Measurements from ENCODE around the gene CDC14A. TPM values are rescaled to one million over a fixed set of nuclear protein-coding genes. Genes with fewer than 3 reads are reported as not detected.

CDC14A gene
- total RNA-seq, 1 experiment from 2014 or later, result 24.7 TPM

DNA sequence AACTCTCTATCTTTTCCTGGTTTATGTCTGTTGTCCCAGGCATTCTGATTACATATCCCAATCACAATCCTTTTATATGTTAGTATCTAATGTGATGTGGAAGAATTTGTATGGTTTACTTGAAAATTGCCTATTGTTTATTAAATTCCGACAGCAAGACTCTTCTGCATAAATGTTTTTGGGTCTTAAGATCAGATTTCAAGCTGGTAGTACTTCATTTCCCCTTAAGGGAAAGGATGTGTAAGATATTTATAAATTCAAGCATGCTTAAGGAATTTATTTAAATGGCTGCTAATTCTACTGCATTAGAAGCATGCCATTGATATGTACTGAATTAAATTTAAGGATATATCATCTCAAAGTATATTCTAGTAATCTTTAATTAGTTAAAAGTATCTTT lies 165.2 kb downstream of the CDC14A start:
- H3K4me3 ChIP-seq (ENCODE audit: low read length), result no peak overlapping the region
- no peaks in the 10 kb centered on the region for H3K9me2 ChIP-seq (replicated peaks; ENCODE audit: insufficient read depth, low read length)
- peaks cover 8% of the 10 kb centered on the region for H3K4me1 ChIP-seq (ENCODE audit: low read length)
- no peak overlapping the region for H3K4me2 ChIP-seq (ENCODE audit: low read depth, low read length, poor library complexity, severe bottlenecking)
- 0 out of 2 replicates have a peak, but pooled peaks cover 3% of the 10 kb centered on the region for H3K36me3 ChIP-seq (ENCODE audit: insufficient read depth, low read length)
- DNase-seq, result no peak
- no peak overlapping the region for H3K9ac ChIP-seq (ENCODE audit: low read length)
- H2AFZ ChIP-seq (ENCODE audit: low read length), result no peak overlapping the region
- H3K27ac ChIP-seq (ENCODE audit: low read length), result no peak overlapping the region
- no peaks in the 10 kb centered on the region for H3K79me2 ChIP-seq (ENCODE audit: low read length)
- H3K9me3 ChIP-seq (ENCODE audit: low read length), result no peaks in the 10 kb centered on the region
- no peaks in the 10 kb centered on the region for H4K20me1 ChIP-seq (ENCODE audit: insufficient read depth, low read depth, low read length)
- H3K27me3 ChIP-seq (ENCODE audit: low read length), result no peaks in the 10 kb centered on the region

DNA sequence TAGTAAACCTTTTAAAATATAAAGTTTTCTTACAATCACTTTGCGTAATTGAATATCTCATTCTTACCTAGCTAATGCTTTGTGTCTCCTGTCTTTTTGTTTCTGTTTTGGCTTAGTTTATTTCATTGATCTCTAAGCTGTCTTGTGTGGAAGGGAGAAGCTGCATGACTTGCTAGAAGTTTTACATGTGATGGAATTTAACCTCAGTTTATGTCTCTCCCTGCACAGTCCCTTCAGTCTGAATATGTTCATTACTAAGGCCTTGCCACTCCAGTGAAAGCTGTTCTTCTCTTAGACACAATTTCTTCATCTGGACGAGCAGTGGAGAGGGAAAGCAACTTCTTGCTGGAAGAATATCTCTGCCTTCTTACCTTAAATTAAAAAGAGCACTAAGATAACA lies 165.7 kb downstream of the CDC14A start:
- Histone ChIP-seq H3K4me3 (ENCODE audit: low read length) (no peak overlapping the region), H2AFZ (ENCODE audit: low read length) (no peak overlapping the region), H3K27me3 (ENCODE audit: low read length) (no peaks in the 10 kb centered on the region), H3K4me1 (ENCODE audit: low read length) (peaks cover 14% of the 10 kb centered on the region), H3K9ac (ENCODE audit: low read length) (no peak overlapping the region), H3K9me3 (ENCODE audit: low read length) (no peaks in the 10 kb centered on the region), H3K27ac (ENCODE audit: low read length) (no peak overlapping the region), H3K36me3 (ENCODE audit: insufficient read depth, low read length) (0 out of 2 replicates have a peak, but pooled peaks cover 3% of the 10 kb centered on the region), H3K9me2 (replicated peaks; ENCODE audit: insufficient read depth, low read length) (no peaks in the 10 kb centered on the region), H4K20me1 (ENCODE audit: insufficient read depth, low read depth, low read length) (no peaks in the 10 kb centered on the region), H3K79me2 (ENCODE audit: low read length) (no peaks in the 10 kb centered on the region), H3K4me2 (ENCODE audit: low read depth, low read length, poor library complexity, severe bottlenecking) (no peak overlapping the region)
- no peak for DNase-seq

DNA sequence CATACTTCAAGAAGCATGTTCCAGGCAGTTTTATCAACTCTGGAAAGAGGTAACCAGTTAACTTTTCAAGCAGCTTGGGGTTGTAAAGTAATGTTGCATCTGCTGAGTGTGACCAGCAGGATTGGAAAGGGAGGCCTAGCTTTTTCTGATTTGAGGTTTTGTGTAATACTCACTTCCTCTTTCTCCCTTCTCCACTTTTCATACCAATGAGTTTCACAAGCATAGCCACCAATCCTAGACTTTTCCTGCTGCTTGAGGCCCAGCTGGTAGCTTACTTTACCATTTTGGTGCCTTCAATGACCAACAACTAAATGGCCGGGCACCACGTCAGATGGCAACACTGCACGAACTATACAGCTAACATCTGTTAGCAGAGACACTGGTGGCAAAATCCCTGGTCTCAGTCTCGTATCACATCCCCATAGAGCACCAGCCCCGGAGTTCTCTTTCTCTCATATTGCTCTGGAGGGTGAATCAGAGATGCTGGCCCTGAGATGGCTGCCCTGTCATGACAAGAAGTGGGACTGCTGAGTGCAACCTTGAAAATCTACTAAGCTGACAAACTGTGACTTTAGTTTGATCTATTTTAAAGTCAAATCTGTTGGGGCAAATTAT lies 170.8 kb downstream of the CDC14A start:
- DNase-seq, result peak; percentile 66
- Histone ChIP-seq H3K4me2 (ENCODE audit: low read depth, low read length, poor library complexity, severe bottlenecking) (no peak overlapping the region), H2AFZ (ENCODE audit: low read length) (no peak overlapping the region), H3K4me3 (ENCODE audit: low read length) (no peak overlapping the region), H3K4me1 (ENCODE audit: low read length) (peaks cover 16% of the 10 kb centered on the region), H3K9ac (ENCODE audit: low read length) (no peak overlapping the region), H3K9me3 (ENCODE audit: low read length) (no peaks in the 10 kb centered on the region), H3K79me2 (ENCODE audit: low read length) (no peaks in the 10 kb centered on the region), H3K27me3 (ENCODE audit: low read length) (no peaks in the 10 kb centered on the region), H3K9me2 (replicated peaks; ENCODE audit: insufficient read depth, low read length) (no peaks in the 10 kb centered on the region), H4K20me1 (ENCODE audit: insufficient read depth, low read depth, low read length) (no peaks in the 10 kb centered on the region), H3K36me3 (ENCODE audit: insufficient read depth, low read length) (0 out of 2 replicates have a peak, but pooled peaks cover 3% of the 10 kb centered on the region), H3K27ac (ENCODE audit: low read length) (no peak overlapping the region)

DNA sequence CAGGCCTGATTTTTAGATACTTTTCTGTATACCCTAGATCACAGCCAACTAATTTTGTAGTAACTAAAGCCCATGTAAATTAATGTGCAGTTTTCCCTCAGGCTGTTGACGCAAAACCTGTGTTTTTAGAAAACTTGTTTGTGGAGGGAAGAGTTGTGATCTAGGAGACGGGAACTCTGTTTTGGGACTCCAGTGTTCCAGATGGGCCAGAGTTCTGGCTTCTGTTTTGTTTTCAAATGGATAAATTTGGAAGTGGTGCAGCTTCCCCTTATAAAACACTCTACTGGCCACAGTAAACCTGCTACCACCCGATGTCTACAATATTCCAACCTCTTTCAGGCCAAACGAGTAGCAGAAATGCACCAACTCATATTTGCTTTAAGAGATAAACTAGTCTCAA lies 172.0 kb downstream of the CDC14A start:
- Histone ChIP-seq H3K4me3 (ENCODE audit: low read length) (no peak overlapping the region), H4K20me1 (ENCODE audit: insufficient read depth, low read depth, low read length) (no peaks in the 10 kb centered on the region), H2AFZ (ENCODE audit: low read length) (no peak overlapping the region), H3K27me3 (ENCODE audit: low read length) (no peaks in the 10 kb centered on the region), H3K9me3 (ENCODE audit: low read length) (no peaks in the 10 kb centered on the region), H3K9ac (ENCODE audit: low read length) (no peak overlapping the region), H3K27ac (ENCODE audit: low read length) (no peak overlapping the region), H3K79me2 (ENCODE audit: low read length) (no peaks in the 10 kb centered on the region), H3K9me2 (replicated peaks; ENCODE audit: insufficient read depth, low read length) (no peaks in the 10 kb centered on the region), H3K4me2 (ENCODE audit: low read depth, low read length, poor library complexity, severe bottlenecking) (no peak overlapping the region), H3K4me1 (ENCODE audit: low read length) (peaks cover 16% of the 10 kb centered on the region), H3K36me3 (ENCODE audit: insufficient read depth, low read length) (no peaks in the 10 kb centered on the region)
- DNase-seq, result no peak

DNA sequence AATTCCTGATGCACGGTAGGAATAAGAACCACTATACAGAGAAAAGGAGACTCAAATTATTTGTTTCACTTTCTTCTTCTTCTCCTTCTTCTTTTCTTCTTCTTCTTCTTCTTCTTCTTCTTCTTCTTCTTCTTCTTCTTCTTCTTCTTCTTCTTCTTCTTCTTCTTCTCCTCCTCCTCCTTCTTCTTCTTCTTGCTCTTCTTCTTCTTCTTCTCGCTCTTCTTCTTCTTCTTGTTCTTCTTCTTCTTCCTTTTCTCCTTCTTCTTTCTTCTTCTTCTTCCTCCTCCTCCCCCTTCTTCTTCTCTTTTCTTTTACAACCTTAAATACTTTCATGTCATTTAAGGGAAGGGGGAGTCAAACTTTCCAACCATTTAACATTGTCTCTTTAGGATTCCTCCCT lies 174.6 kb downstream of the CDC14A start:
- H3K27me3 ChIP-seq (ENCODE audit: low read length), result no peaks in the 10 kb centered on the region
- no peak overlapping the region for H3K9ac ChIP-seq (ENCODE audit: low read length)
- no peaks in the 10 kb centered on the region for H4K20me1 ChIP-seq (ENCODE audit: insufficient read depth, low read depth, low read length)
- no peaks in the 10 kb centered on the region for H3K79me2 ChIP-seq (ENCODE audit: low read length)
- H2AFZ ChIP-seq (ENCODE audit: low read length), result no peak overlapping the region
- no peak overlapping the region for H3K27ac ChIP-seq (ENCODE audit: low read length)
- peaks cover 13% of the 10 kb centered on the region for H3K4me1 ChIP-seq (ENCODE audit: low read length)
- no peak overlapping the region for H3K4me2 ChIP-seq (ENCODE audit: low read depth, low read length, poor library complexity, severe bottlenecking)
- no peaks in the 10 kb centered on the region for H3K9me3 ChIP-seq (ENCODE audit: low read length)
- H3K4me3 ChIP-seq (ENCODE audit: low read length), result no peak overlapping the region
- H3K36me3 ChIP-seq (ENCODE audit: insufficient read depth, low read length), result no peaks in the 10 kb centered on the region
- DNase-seq, result no peak
- no peaks in the 10 kb centered on the region for H3K9me2 ChIP-seq (replicated peaks; ENCODE audit: insufficient read depth, low read length)

DNA sequence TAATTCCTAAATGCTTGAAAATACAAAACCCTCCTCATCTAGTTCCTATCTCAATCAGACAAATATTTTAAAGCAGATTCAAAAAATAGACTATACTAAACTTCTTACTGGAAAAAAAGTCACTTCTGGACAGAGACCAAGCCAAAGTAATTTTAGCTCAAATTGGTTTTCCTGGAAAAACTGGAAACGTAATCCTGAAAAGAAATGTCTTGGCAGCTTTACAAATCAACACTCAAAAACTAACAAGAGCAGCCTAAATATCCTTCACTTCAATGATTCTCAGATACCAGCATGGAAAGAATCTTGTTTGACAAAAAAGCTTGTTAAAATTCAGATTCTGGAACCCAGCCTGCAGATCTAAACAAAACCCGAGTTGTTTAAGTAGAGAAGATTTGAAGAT lies 176.6 kb downstream of the CDC14A start:
- no peak overlapping the region for H3K9ac ChIP-seq (ENCODE audit: low read length)
- H3K27me3 ChIP-seq (ENCODE audit: low read length), result no peaks in the 10 kb centered on the region
- H2AFZ ChIP-seq (ENCODE audit: low read length), result no peak overlapping the region
- H3K4me3 ChIP-seq (ENCODE audit: low read length), result no peak overlapping the region
- H3K9me2 ChIP-seq (replicated peaks; ENCODE audit: insufficient read depth, low read length), result no peaks in the 10 kb centered on the region
- H3K4me2 ChIP-seq (ENCODE audit: low read depth, low read length, poor library complexity, severe bottlenecking), result no peak overlapping the region
- H3K36me3 ChIP-seq (ENCODE audit: insufficient read depth, low read length), result no peaks in the 10 kb centered on the region
- no peak for DNase-seq
- H3K27ac ChIP-seq (ENCODE audit: low read length), result no peak overlapping the region
- no peaks in the 10 kb centered on the region for H3K79me2 ChIP-seq (ENCODE audit: low read length)
- H4K20me1 ChIP-seq (ENCODE audit: insufficient read depth, low read depth, low read length), result no peaks in the 10 kb centered on the region
- H3K9me3 ChIP-seq (ENCODE audit: low read length), result no peaks in the 10 kb centered on the region
- peaks cover 9% of the 10 kb centered on the region for H3K4me1 ChIP-seq (ENCODE audit: low read length)

DNA sequence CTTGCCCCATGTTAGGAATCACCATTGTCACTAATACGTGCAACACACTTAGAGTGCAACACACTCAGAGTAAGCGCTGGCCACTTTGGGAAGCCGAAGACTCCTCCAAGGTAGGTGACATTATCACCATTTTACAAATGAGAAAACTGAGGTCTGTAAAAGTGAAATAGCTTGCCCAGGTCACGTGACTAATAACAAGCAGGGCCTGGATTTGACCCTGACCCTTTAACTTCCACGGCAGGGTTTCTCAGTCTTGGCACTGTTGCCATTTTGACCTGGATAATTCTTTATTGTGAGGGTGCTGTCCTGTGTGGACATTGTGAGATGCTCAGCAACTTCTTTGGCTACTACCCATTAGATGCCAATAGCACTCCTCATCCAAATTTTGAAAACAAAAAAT lies 177.8 kb downstream of the CDC14A start:
- H3K9me3 ChIP-seq (ENCODE audit: low read length), result no peaks in the 10 kb centered on the region
- no peaks in the 10 kb centered on the region for H3K9me2 ChIP-seq (replicated peaks; ENCODE audit: insufficient read depth, low read length)
- no peak for DNase-seq
- H2AFZ ChIP-seq (ENCODE audit: low read length), result no peak overlapping the region
- no peak overlapping the region for H3K4me2 ChIP-seq (ENCODE audit: low read depth, low read length, poor library complexity, severe bottlenecking)
- H3K4me3 ChIP-seq (ENCODE audit: low read length), result no peak overlapping the region
- H3K27ac ChIP-seq (ENCODE audit: low read length), result no peak overlapping the region
- no peaks in the 10 kb centered on the region for H3K79me2 ChIP-seq (ENCODE audit: low read length)
- H3K4me1 ChIP-seq (ENCODE audit: low read length), result peaks cover 9% of the 10 kb centered on the region
- H3K27me3 ChIP-seq (ENCODE audit: low read length), result no peaks in the 10 kb centered on the region
- no peaks in the 10 kb centered on the region for H4K20me1 ChIP-seq (ENCODE audit: insufficient read depth, low read depth, low read length)
- no peak overlapping the region for H3K9ac ChIP-seq (ENCODE audit: low read length)
- no peaks in the 10 kb centered on the region for H3K36me3 ChIP-seq (ENCODE audit: insufficient read depth, low read length)

DNA sequence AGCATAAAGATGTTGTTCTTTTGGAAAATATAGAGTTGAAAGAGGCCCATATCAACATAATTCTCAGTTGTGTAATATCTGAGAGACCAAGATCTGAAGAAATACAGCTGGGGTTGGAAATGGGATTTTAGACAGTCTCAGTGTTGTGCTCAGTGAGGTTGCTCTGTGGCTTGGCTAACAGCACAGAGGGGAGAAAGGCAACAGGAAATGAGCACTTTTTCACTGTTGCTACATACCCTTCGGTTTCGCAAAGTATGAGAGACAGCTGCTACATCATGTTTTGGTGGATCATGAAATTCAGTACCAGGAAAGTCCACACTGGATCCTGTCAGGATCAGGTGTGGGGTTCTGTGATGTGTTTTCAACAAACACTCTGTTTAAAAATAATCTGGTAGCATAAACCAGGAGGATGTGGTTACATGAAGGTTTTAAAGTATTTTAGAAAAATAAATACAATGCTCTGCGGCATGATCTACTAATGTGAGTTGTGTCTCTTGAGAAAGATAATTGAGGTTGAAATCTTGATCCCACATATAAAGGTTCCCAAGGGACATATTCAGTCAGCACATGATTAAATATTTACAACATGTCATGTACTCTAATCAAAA lies 178.7 kb downstream of the CDC14A start:
- no peak overlapping the region for H3K27ac ChIP-seq (ENCODE audit: low read length)
- no peaks in the 10 kb centered on the region for H3K9me3 ChIP-seq (ENCODE audit: low read length)
- H3K4me2 ChIP-seq (ENCODE audit: low read depth, low read length, poor library complexity, severe bottlenecking), result no peak overlapping the region
- no peaks in the 10 kb centered on the region for H3K9me2 ChIP-seq (replicated peaks; ENCODE audit: insufficient read depth, low read length)
- H2AFZ ChIP-seq (ENCODE audit: low read length), result no peak overlapping the region
- H3K4me1 ChIP-seq (ENCODE audit: low read length), result peaks cover 13% of the 10 kb centered on the region
- H3K79me2 ChIP-seq (ENCODE audit: low read length), result no peaks in the 10 kb centered on the region
- H3K9ac ChIP-seq (ENCODE audit: low read length), result no peak overlapping the region
- no peaks in the 10 kb centered on the region for H3K36me3 ChIP-seq (ENCODE audit: insufficient read depth, low read length)
- H3K27me3 ChIP-seq (ENCODE audit: low read length), result no peaks in the 10 kb centered on the region
- H3K4me3 ChIP-seq (ENCODE audit: low read length), result no peak overlapping the region
- DNase-seq, result no peak
- no peaks in the 10 kb centered on the region for H4K20me1 ChIP-seq (ENCODE audit: insufficient read depth, low read depth, low read length)
